HCT116 (cell line): ENCODE results near the gene GALNT5. TPM values are rescaled to one million over a fixed set of nuclear protein-coding genes. Genes with fewer than 3 reads are reported as not detected.

Experiments
- ATAC-seq: fragments of 200-7000 bp; cut with Tn5 transposase; 2 replicates; pipeline ENCODE4 v1.9.1; 2020; ENCODE audit warnings: mild to moderate bottlenecking, moderate library complexity
- BruUV-seq: library from RNA; stranded (reverse); fragments of 400-500 nt; replicated peaks from 2 replicates; lab custom pipeline; 2021; lab: Mats Ljungman, UMichigan
- CTCF ChIA-PET: fragments of 300-600 bp; sonication (Branson Sonifier 250); formaldehyde crosslinking; loops from one replicate; lab custom pipeline; 2021; ENCODE audit warnings: antibody characterized with exemption; lab: Charles Lee
- POLR2A ChIA-PET: fragments of 300-600, 350-600 bp; sonication (Branson Sonifier 250); formaldehyde crosslinking; loops from one replicate; lab custom pipeline; 2021; ENCODE audit warnings: antibody characterized with exemption; lab: Charles Lee
- RAD21 ChIA-PET, 2 experiments: fragments of 300-600 bp; sonication (Branson Sonifier 250); formaldehyde crosslinking; loops; one replicate each; lab custom pipeline; 2023; ENCODE audit warnings: low total read pairs in 2 of 2; ENCODE audit not compliant: uncharacterized antibody in 2 of 2, unreplicated experiment in 2 of 2, low non-redundant PET in 1 of 2; lab: Charles Lee
- DNase-seq: peaks from one replicate; pipeline ENCODE4 v3.0.0-alpha.2; 2010; ENCODE audit warnings: low read depth, low spot score
- H2AFZ ChIP-seq: fragments of 200-600 bp; shearing (Covaris generic), sonication (generic); 2 replicates; pipeline ENCODE4 v1.6.1; 2017; ENCODE audit warnings: low read depth, mixed run types, mixed read lengths, antibody characterized with exemption, low read length; ENCODE audit not compliant: poor library complexity, severe bottlenecking
- H3K27ac ChIP-seq: 2 replicates; pipeline ENCODE4 v1.5.1; 2012; ENCODE audit warnings: low read depth, low read length
- H3K27me3 ChIP-seq: fragments of 200-600 bp; sonication (generic); 2 replicates; pipeline ENCODE4 v1.6.1; 2016; ENCODE audit warnings: mixed run types, low read length, mixed read lengths; ENCODE audit not compliant: insufficient read depth
- H3K36me3 ChIP-seq, 2 experiments: fragments of 200-500 bp in 1 of 2; fragments of 200-600 bp in 1 of 2; sonication (Bioruptor generic) in 1 of 2; sonication (generic) in 1 of 2; 2 replicates each; pipeline versions ENCODE4 v1.5.1 to v1.6.1; 2014 to 2016; ENCODE audit warnings: low read length in 2 of 2, inconsistent platforms in 1 of 2, mixed read lengths in 1 of 2, mixed run types in 1 of 2; ENCODE audit not compliant: insufficient read depth in 2 of 2, control insufficient read depth in 1 of 2
- H3K4me1 ChIP-seq, 2 experiments: fragments of 200-600 bp in 1 of 2; sonication (generic) in 1 of 2; 2 replicates each; pipeline versions ENCODE4 v1.5.1 to v1.6.1; 2012 to 2017; ENCODE audit warnings: low read length in 2 of 2, inconsistent platforms in 1 of 2, mild to moderate bottlenecking in 1 of 2, mixed read lengths in 1 of 2, mixed run types in 1 of 2, moderate library complexity in 1 of 2; ENCODE audit not compliant: insufficient read depth in 2 of 2, control insufficient read depth in 1 of 2
- H3K4me2 ChIP-seq: fragments of 200-600 bp; sonication (generic); 2 replicates; pipeline ENCODE4 v1.6.1; 2017; ENCODE audit warnings: mixed run types, low read length, mixed read lengths
- H3K4me3 ChIP-seq, 2 experiments: fragments of 200-600 bp in 1 of 2; sonication (generic) in 1 of 2; replicated peaks in 1 of 2; 2 replicates each; pipeline ENCODE4 v1.5.1; 2011 to 2016; ENCODE audit warnings: low read length in 2 of 2, control low read depth in 1 of 2, low read depth in 1 of 2, mild to moderate bottlenecking in 1 of 2, mixed read lengths in 1 of 2, mixed run types in 1 of 2
- H3K79me2 ChIP-seq: fragments of 200-600 bp; sonication (generic); 2 replicates; pipeline ENCODE4 v1.6.1; 2017; ENCODE audit warnings: mild to moderate bottlenecking, mixed run types, low read length, moderate library complexity, mixed read lengths; ENCODE audit not compliant: insufficient read depth
- H3K9ac ChIP-seq: fragments of 200-600 bp; sonication (generic); 2 replicates; pipeline ENCODE4 v1.6.1; 2016; ENCODE audit warnings: low read length, mixed read lengths
- H3K9me2 ChIP-seq: fragments of 200-600 bp; sonication (generic), shearing (Covaris generic); 2 replicates; pipeline ENCODE4 v1.6.1; 2017; ENCODE audit warnings: mixed run types, mild to moderate bottlenecking, moderate library complexity; ENCODE audit not compliant: insufficient read depth
- H3K9me3 ChIP-seq, 2 experiments: fragments of 200-500 bp in 1 of 2; fragments of 200-600 bp in 1 of 2; sonication (Bioruptor generic) in 1 of 2; sonication (generic) in 1 of 2; 2 replicates each; pipeline ENCODE4 v1.6.1; 2014 to 2017; ENCODE audit warnings: low read length in 2 of 2, mixed read lengths in 2 of 2, inconsistent platforms in 1 of 2, low read depth in 1 of 2, mild to moderate bottlenecking in 1 of 2, mixed run types in 1 of 2, moderate library complexity in 1 of 2; ENCODE audit not compliant: control insufficient read depth in 1 of 2, insufficient read depth in 1 of 2
- H4K20me1 ChIP-seq: fragments of 200-600 bp; sonication (generic), shearing (Covaris generic); 2 replicates; pipeline ENCODE4 v1.6.1; 2017; ENCODE audit warnings: mixed run types, mild to moderate bottlenecking, moderate library complexity; ENCODE audit not compliant: insufficient read depth
- ATF3 ChIP-seq: IDR thresholded peaks from 2 replicates; pipeline ENCODE4 v1.6.1; 2012
- CBX3 ChIP-seq: IDR thresholded peaks from 2 replicates; pipeline ENCODE4 v1.6.1; 2012; ENCODE audit warnings: low read depth
- CEBPB ChIP-seq: IDR thresholded peaks from 2 replicates; pipeline ENCODE4 v1.6.1; 2012; ENCODE audit warnings: low read depth
- CTCF ChIP-seq, 3 experiments: fragments of 200-600 bp in 1 of 3; sonication (generic) in 1 of 3; IDR thresholded peaks in 2 of 3; conservative IDR thresholded peaks in 1 of 3; 2 replicates each; pipeline ENCODE4 v1.5.1; 2012 to 2017; ENCODE audit warnings: low read depth in 2 of 3, low read length in 2 of 3, antibody characterized with exemption in 1 of 3, borderline replicate concordance in 1 of 3, control low read depth in 1 of 3, mild to moderate bottlenecking in 1 of 3, mixed read lengths in 1 of 3, mixed run types in 1 of 3, moderate library complexity in 1 of 3; ENCODE audit not compliant: insufficient read depth in 1 of 3
- EGR1 ChIP-seq: IDR thresholded peaks from 2 replicates; pipeline ENCODE4 v1.6.1; 2012; ENCODE audit warnings: low read depth
- ELF1 ChIP-seq: IDR thresholded peaks from 2 replicates; pipeline ENCODE4 v1.6.1; 2012; ENCODE audit warnings: low read depth, borderline replicate concordance
- EZH2 ChIP-seq: fragments of 200-600 bp; sonication (generic); IDR thresholded peaks from 2 replicates; pipeline ENCODE4 v1.6.1; 2017; ENCODE audit warnings: antibody characterized with exemption, mixed run types
- EZH2phosphoT487 ChIP-seq: fragments of 200-600 bp; IDR thresholded peaks from 2 replicates; pipeline ENCODE4 v1.6.1; 2018; ENCODE audit warnings: antibody characterized with exemption, borderline replicate concordance
- FOSL1 ChIP-seq: IDR thresholded peaks from 2 replicates; pipeline ENCODE4 v1.6.1; 2012; ENCODE audit warnings: low read depth
- JUND ChIP-seq: IDR thresholded peaks from 2 replicates; pipeline ENCODE4 v1.6.1; 2012
- MAX ChIP-seq: IDR thresholded peaks from 2 replicates; pipeline ENCODE4 v1.6.1; 2012
- POLR2A ChIP-seq: IDR thresholded peaks from 2 replicates; pipeline ENCODE4 v1.7.0; 2011; ENCODE audit warnings: borderline replicate concordance; ENCODE audit not compliant: insufficient read depth, insufficient read length; ENCODE audit errors: extremely low read depth
- POLR2AphosphoS5 ChIP-seq: IDR thresholded peaks from 2 replicates; pipeline ENCODE4 v1.6.1; 2011; ENCODE audit warnings: mild to moderate bottlenecking, low read depth, low read length, moderate library complexity
- RAD21 ChIP-seq: IDR thresholded peaks from 2 replicates; pipeline ENCODE4 v1.6.1; 2012; ENCODE audit warnings: low read depth, mild to moderate bottlenecking
- SIN3A ChIP-seq: IDR thresholded peaks from 2 replicates; pipeline ENCODE4 v1.6.1; 2012; ENCODE audit warnings: low read depth
- SP1 ChIP-seq: IDR thresholded peaks from 2 replicates; pipeline ENCODE4 v1.6.1; 2012; ENCODE audit warnings: low read depth
- SRF ChIP-seq: IDR thresholded peaks from 2 replicates; pipeline ENCODE4 v1.6.1; 2012; ENCODE audit warnings: low read depth
- TCF7L2 ChIP-seq: IDR thresholded peaks from 2 replicates; pipeline ENCODE4 v1.7.0; 2011; ENCODE audit warnings: borderline replicate concordance, inconsistent platforms; ENCODE audit not compliant: insufficient read depth, insufficient read length; ENCODE audit errors: extremely low read depth
- YY1 ChIP-seq: IDR thresholded peaks from 2 replicates; pipeline ENCODE4 v1.6.1; 2011; ENCODE audit warnings: low read length, low read depth, moderate library complexity, mild to moderate bottlenecking; ENCODE audit not compliant: insufficient replicate concordance; ENCODE audit errors: extremely low read depth
- ZBTB33 ChIP-seq: IDR thresholded peaks from 2 replicates; pipeline ENCODE4 v1.6.1; 2011; ENCODE audit warnings: mild to moderate bottlenecking, low read length, moderate library complexity; ENCODE audit not compliant: insufficient replicate concordance; ENCODE audit errors: extremely low read depth
- ZFX ChIP-seq: fragments of 450-650 bp; IDR thresholded peaks from 2 replicates; pipeline ENCODE4 v1.6.1; 2017
- intact Hi-C: fragments of 100-400 bp; cut with micrococcal nuclease; formaldehyde crosslinking; loops from 2 replicates; pipeline ENCODE4 v1.10.0; 2022
- total RNA-seq: library from RNA; stranded (reverse); gene quantifications from one replicate; pipeline ENCODE4 v1.2.1, GENCODE V29; 2021; ENCODE audit not compliant: unreplicated experiment

Gene GALNT5
- total RNA-seq, 1 experiment from 2014 or later = 3.9 TPM

GRCh38 chr2:157261199-157261782 lies 3.8 kb downstream of the GALNT5 start:
- POLR2A ChIA-PET = interaction anchor here (0.9 kb wide), 1 partner anchor 12 kb away, joined by 3 read pairs; no protein-coding TSS in a partner anchor
- peak overlapping the region; percentile 83 for H3K4me2 ChIP-seq
- H2AFZ ChIP-seq = no peak overlapping the region
- TF ChIP-seq SP1 (peak; percentile 90), EZH2phosphoT487 (no peak), TCF7L2 (no peak), SIN3A (peak; percentile 86), CTCF (IDR thresholded peaks at IDR 0.05 in 2 of 3, conservative IDR thresholded peaks at IDR 0.05 in 1 of 3; ENCODE audit: borderline replicate concordance in 1 of 3, insufficient read depth in 1 of 3, low read depth in 2 of 3, low read length in 2 of 3) (no peak), MAX (peak; percentile 98), EZH2 (no peak), ATF3 (peak; percentile 74; the same call in 1 of the 2 replicates), EGR1 (peak; percentile 51; the same call in 1 of the 2 replicates), ELF1 (no peak), SRF (peak; percentile 83), POLR2A (no peak), CBX3 (peak; percentile 97), FOSL1 (peak; percentile 98), POLR2AphosphoS5 (peak; percentile 79), JUND (peak; percentile 98), CEBPB (peak; percentile 66), ZFX (no peak), RAD21 (no peak), YY1 (peak; percentile 44), ZBTB33 (peak; percentile 46)

More at GRCh38 chr2:157261199-157261782, 3.8 kb downstream of the GALNT5 start:
- DNase-seq (peak; percentile 89), ATAC-seq (peak; percentile 69)
- peak overlapping the region; percentile 69 for H3K9ac ChIP-seq
- intact Hi-C loops = no loop called here
- no peaks in the 10 kb centered on the region for H4K20me1 ChIP-seq
- H3K27ac ChIP-seq = peak overlapping the region; percentile 68
- H3K4me1 ChIP-seq = peaks cover 30 to 76% of the 10 kb centered on the region in 2 experiments
- ChIA-PET RAD21 (no interaction called here), CTCF (interaction anchor here (1.5 kb wide), 1 partner anchor 41 kb away, joined by 5 read pairs; no protein-coding TSS in a partner anchor)
- H3K27me3 ChIP-seq = no peaks in the 10 kb centered on the region
- no TSS peak for BruUV-seq
- H3K4me3 ChIP-seq = peak overlapping the region in 1 of 2 experiments; percentile 39; a peak in 3 of 4 replicates
- H3K9me2 ChIP-seq = no peaks in the 10 kb centered on the region
- H3K79me2 ChIP-seq = peaks cover 49% of the 10 kb centered on the region
- H3K9me3 ChIP-seq = no peaks in the 10 kb centered on the region
- H3K36me3 ChIP-seq = no peaks in the 10 kb centered on the region
